ENCODE results near the gene IKZF2. TPM values are rescaled to one million over a fixed set of nuclear protein-coding genes. Genes with fewer than 3 reads are reported as not detected.

The IKZF2 gene
- total RNA-seq, 1 donor from 2014 or later: 3.3 TPM

DNA sequence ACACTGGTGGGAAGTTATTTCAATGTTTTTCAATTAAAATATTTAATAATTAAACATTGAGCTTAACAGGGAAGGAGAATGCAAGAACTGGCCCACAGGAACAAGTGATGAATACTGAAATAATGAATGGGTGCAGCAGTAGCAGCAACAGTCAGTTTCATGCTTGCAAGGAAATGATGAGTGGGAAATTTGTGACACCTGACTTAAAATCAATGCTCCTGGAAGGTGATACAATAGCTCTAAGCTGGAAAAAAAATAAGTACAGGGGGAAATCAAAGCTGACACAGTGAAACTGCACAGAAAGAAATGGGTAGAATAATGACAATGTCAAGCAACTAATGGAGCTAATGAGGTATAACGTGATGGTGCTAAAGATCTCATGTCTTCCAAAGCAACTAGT is 184.5 kb downstream of the IKZF2 start:
- no peak for DNase-seq (ENCODE audit: extremely low read depth, low read depth, low spot score)

- DNase-seq (ENCODE audit: extremely low read depth, low read depth, low spot score): no peak
Observed at GRCh38 chr2:212962691-212963090, 188.7 kb downstream of the IKZF2 start.

GRCh38 chr2:212961255-212961654 is 190.2 kb downstream of the IKZF2 start:
- no peak for DNase-seq (ENCODE audit: extremely low read depth, low read depth, low spot score)

DNA sequence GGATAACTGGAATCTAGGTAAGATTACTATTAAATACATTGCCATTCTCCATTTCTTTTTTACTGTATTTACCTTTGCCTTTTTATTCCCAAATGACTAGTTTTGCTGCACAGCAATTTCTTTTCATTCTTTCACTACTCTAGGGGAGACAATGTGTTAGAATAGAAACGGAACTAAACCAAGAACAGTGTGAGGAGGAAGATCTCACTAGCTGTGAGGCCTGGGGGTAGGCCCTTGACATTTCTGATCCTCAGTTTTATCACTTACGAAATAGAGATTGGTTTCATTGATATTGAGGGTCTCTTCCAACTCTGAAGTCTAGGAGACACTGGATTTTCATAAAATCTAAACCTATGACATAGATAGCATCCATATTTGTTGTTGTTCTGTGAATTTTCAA is 191.1 kb downstream of the IKZF2 start:
- no peak for DNase-seq (ENCODE audit: extremely low read depth, low read depth, low spot score)

- no peak for DNase-seq (ENCODE audit: extremely low read depth, low read depth, low spot score)
Observed at GRCh38 chr2:212959471-212960117, 191.8 kb downstream of the IKZF2 start.

GRCh38 chr2:212958757-212959295 is 192.6 kb downstream of the IKZF2 start:
- no peak for DNase-seq (ENCODE audit: extremely low read depth, low read depth, low spot score)

- no peak for DNase-seq (ENCODE audit: extremely low read depth, low read depth, low spot score)
Observed at GRCh38 chr2:212958133-212958532, 193.3 kb downstream of the IKZF2 start.

DNA sequence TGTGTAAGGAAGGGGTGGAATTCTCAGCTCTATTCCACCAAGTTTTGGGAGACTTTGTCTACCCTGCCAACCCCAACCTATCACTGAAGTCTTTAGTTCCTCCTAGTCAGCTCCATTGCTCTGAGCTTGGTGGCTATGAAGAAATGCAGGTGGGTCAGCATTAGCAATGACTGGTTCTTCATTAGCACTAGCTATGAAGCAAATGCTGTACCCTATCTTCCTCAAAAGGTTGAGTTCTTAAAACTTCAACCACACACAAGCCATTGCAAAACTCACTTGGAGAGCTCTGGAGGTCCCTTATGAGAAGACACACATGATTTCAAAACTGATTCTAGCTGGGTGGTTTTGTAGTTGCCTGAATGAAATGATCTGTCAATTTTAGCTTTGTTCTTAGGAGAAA is 193.8 kb downstream of the IKZF2 start:
- no peak for DNase-seq (ENCODE audit: extremely low read depth, low read depth, low spot score)

- DNase-seq (ENCODE audit: extremely low read depth, low read depth, low spot score): no peak
Observed at GRCh38 chr2:212956665-212957607, 194.5 kb downstream of the IKZF2 start.

DNA sequence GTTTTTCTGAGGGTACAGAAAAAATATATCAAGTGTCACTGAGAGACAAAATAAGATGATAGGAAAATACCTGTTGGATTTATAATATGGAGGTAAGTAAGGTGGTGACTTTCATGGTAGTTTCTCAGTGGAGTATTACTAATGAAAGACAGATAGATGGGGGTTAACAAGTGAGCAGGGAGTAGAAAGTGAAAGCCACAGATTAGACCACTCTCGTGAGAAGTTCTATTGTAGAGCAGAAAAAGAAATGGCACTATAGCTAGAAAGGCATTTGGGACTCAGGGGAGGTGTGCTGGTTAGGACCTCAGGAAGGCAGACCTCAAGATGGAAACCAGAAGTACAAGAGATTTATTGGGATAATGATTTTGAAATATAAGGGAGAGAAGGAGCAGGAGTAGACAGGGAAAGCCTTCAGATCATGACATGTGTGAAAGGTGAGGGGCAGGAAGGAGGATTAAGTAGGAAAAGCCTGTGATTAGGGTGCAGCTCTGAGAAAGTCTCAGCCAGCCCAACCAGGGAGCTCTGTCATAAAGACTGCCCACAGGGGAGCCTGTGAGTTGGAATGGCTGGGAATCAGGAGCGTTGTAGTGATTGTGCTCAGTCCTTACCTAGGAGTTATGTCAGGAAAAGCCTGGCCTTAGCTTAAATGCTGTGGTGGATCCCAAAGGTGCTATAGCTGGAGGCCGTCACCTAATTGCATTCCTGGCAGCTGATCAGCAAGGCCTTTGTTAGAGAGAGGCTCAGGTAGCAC is 198.1 kb downstream of the IKZF2 start:
- no peak for DNase-seq (ENCODE audit: extremely low read depth, low read depth, low spot score)

DNA sequence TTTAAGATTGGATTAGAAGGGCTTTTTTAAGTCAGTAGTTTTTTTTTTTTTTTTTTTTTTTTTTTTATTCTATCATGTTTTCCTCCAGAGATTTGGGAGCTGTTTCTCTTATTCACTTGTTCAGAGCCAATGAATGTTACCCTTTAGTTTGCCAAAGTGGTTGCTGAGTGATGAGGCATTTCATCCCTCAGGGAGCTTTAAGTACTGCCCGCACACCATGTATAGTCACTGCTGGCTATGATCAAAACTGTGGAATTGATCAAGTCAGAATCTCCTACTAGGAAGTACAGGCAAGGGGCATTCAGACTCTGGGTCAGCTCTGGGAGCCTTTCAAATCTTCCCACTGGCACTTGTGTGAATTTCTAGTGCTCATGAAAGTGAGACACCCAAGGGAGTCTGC is 201.6 kb downstream of the IKZF2 start:
- DNase-seq (ENCODE audit: extremely low read depth, low read depth, low spot score): no peak

Other genes starting within 250 kb of the IKZF2 start
- 13.8 and 15.6 TPM in 2 replicates for gene SPAG16, start 132.9 kb upstream of the IKZF2 start, total RNA-seq

Data from glomerular endothelial cell (primary cell).